K562 (cell line): ENCODE results near the gene PRDM15. TPM values are rescaled to one million over a fixed set of nuclear protein-coding genes. Genes with fewer than 3 reads are reported as not detected.

Experiments used
- BACH1 ChIP-seq: fragments of 200-800 bp; sonication (Bioruptor generic); IDR thresholded peaks from 2 replicates; pipeline ENCODE4 v1.6.1; 2016; ENCODE audit warnings: missing genetic modification characterization, missing compliant biosample characterization
- DDX20 ChIP-seq: fragments of 450-650 bp; IDR thresholded peaks from 2 replicates; pipeline ENCODE4 v1.6.1; 2016; ENCODE audit warnings: missing genetic modification characterization, low read depth, mild to moderate bottlenecking, missing compliant biosample characterization, moderate library complexity
- DLX4 ChIP-seq: fragments of 250-450 bp; sonication (Bioruptor Pico); IDR thresholded peaks from 2 replicates; pipeline ENCODE4 v1.6.1; 2021; ENCODE audit warnings: mild to moderate bottlenecking
- ETV5 ChIP-seq: sonication (generic); formaldehyde crosslinking; IDR thresholded peaks from 2 replicates; pipeline ENCODE4 v1.4.0; 2020; ENCODE audit warnings: low read depth, mild to moderate bottlenecking, missing genetic modification reagents
- GTF2E2 ChIP-seq: fragments of 200-800 bp; sonication (Bioruptor generic); IDR thresholded peaks from 2 replicates; pipeline ENCODE4 v1.6.1; 2016; ENCODE audit warnings: missing genetic modification characterization, missing compliant biosample characterization
- KLF6 ChIP-seq: fragments of 250-450 bp; sonication (Bioruptor Pico); IDR thresholded peaks from 2 replicates; pipeline ENCODE4 v1.4.0; 2020; ENCODE audit warnings: mild to moderate bottlenecking, moderate library complexity, borderline replicate concordance
- L3MBTL2 ChIP-seq: fragments of 450-650 bp; IDR thresholded peaks from 2 replicates; pipeline ENCODE4 v1.6.1; 2016; ENCODE audit warnings: mild to moderate bottlenecking, moderate library complexity
- MAFG ChIP-seq: fragments of 450-650 bp; conservative IDR thresholded peaks from 2 replicates; pipeline ENCODE4 v1.6.1; 2016; ENCODE audit warnings: missing genetic modification characterization, missing compliant biosample characterization
- MAFK ChIP-seq: IDR thresholded peaks from 2 replicates; pipeline ENCODE4 v1.6.1; 2011; ENCODE audit warnings: low read length, improper control_type of control experiment
- NR4A1 ChIP-seq, 2 experiments: fragments of 250-450 bp in 1 of 2; fragments of 450-650 bp in 1 of 2; sonication (Bioruptor Pico) in 1 of 2; IDR thresholded peaks; 2 replicates each; pipeline versions ENCODE4 v1.4.0 to v1.6.1; 2016 to 2020; ENCODE audit warnings: mild to moderate bottlenecking in 2 of 2, missing compliant biosample characterization in 1 of 2, missing genetic modification characterization in 1 of 2, moderate library complexity in 1 of 2
- POLR2AphosphoS5 ChIP-seq: IDR thresholded peaks from 2 replicates; pipeline ENCODE4 v1.6.1; 2011; ENCODE audit warnings: mild to moderate bottlenecking, low read depth, low read length, moderate library complexity; ENCODE audit not compliant: control insufficient read depth, insufficient read depth
- SMARCA4 ChIP-seq: fragments of 450-650 bp; IDR thresholded peaks from 2 replicates; pipeline ENCODE4 v1.6.1; 2016
- TRIM28 ChIP-seq: fragments of 450-650 bp; IDR thresholded peaks from 2 replicates; pipeline ENCODE4 v1.6.1; 2017
- ZC3H8 ChIP-seq: fragments of 450-650 bp; IDR thresholded peaks from 2 replicates; pipeline ENCODE4 v1.6.1; 2017
- polyA plus RNA-seq, 8 experiments: library from polyadenylated mRNA; depleted of rRNA in 4 of 8; stranded (reverse) in 5 of 8; unstranded in 3 of 8; fragments of >200 nt; fragmentation: Nextera tagmentation in 2 of 8; fragmentation: Illumina TruSeq in 1 of 8; extraction: Ambion mirVana in 2 of 8; extraction: Trizol in 1 of 8; gene quantifications; 2 replicates each; pipeline versions ENCODE4 v1.2.1 to v1.2.3, GENCODE V29; 2011 to 2014; ENCODE audit warnings: inconsistent platforms in 1 of 8, missing spikeins in 1 of 8
- total RNA-seq, 7 experiments: library from RNA; depleted of rRNA in 6 of 7; stranded (reverse); fragments of >200 nt in 6 of 7; fragmentation: Illumina TruSeq in 2 of 7; extraction: Trizol in 2 of 7; gene quantifications; 2 replicates each; pipeline versions ENCODE4 v1.2.1 to v1.2.3, GENCODE V29; 2011 to 2021; ENCODE audit warnings: low replicate concordance in 1 of 7
- TF ChIP-seq, protein P1 (sequence below): fragments of 450-650 bp; formaldehyde crosslinking; IDR thresholded peaks from 2 replicates; pipeline ENCODE4 v1.4.0; 2020; ENCODE audit warnings: mild to moderate bottlenecking
- TF ChIP-seq, protein P2 (sequence below): fragments of 250-450 bp; sonication (Bioruptor Pico); IDR thresholded peaks from 2 replicates; pipeline ENCODE4 v1.4.0; 2020
- TF ChIP-seq, protein P3 (sequence below): fragments of 250-450 bp; sonication (Bioruptor Pico); IDR thresholded peaks from 2 replicates; pipeline ENCODE4 v1.8.0; 2022; ENCODE audit warnings: inconsistent platforms

The PRDM15 gene
- total and polyA plus RNA-seq, 9 of the 15 experiments (the other 6 are each of a cell fraction or from before 2014, with no cell fraction given): 0.93 to 9.2 (median 6.2) TPM

DNA sequence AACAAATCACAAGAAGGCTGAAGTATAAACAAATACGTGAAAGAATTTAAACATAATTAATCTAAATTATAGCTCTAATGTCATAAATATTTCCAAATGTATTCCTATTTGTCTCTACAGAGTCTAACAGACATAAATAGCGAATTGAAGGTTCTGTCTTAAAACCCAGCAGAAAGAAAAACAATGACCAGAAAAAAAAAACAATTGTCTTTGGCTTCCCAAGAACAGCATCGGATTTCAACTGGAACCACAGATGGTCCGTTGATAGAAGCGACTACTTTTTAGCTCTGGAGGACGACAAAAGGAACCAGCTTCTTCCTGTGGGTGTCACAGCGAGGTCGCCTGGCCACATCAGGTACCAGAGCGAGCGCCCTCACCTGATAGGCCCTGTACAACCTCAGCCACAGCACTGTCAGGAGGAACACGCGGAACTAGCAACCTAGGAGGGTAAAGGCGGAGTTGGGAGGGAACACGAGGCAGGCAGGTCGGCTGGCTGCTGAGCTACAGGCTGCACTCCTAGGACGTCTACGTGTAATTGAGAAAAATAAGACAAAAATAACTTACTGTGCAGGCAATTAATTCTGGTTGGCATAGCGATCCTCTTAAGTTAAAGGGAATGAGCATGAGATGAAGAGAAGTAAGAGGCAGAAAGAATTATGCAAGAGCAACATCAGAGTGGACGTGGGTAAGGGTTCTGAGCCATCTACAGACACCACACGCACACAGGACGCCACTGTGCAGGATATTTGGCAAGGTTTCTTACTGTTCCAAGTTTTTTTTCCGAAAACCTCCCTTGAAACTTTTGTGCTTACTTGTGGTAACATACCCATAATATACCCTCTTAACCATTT is 16.7 kb upstream of the PRDM15 start (continued):
- TF ChIP-seq DDX20 (tag) (no peak), GTF2E2 (tag) (peak; percentile 73; the same call in 1 of the 2 replicates), ETV5 (no peak), SMARCA4 (no peak), BACH1 (tag) (no peak), NR4A1 (CRISPR knock-in tag; IDR thresholded peaks at IDR 0.05) (no peak), NR4A1 (tag; IDR thresholded peaks at IDR 0.05) (no peak), MAFG (no peak), KLF6 (CRISPR knock-in tag) (no peak), POLR2AphosphoS5 (no peak), ZC3H8 (no peak), TRIM28 (no peak), DLX4 (CRISPR knock-in tag) (no peak), MAFK (no peak), L3MBTL2 (peak; percentile 19; the same call in 1 of the 2 replicates)
- TF ChIP-seq, protein P1, sequence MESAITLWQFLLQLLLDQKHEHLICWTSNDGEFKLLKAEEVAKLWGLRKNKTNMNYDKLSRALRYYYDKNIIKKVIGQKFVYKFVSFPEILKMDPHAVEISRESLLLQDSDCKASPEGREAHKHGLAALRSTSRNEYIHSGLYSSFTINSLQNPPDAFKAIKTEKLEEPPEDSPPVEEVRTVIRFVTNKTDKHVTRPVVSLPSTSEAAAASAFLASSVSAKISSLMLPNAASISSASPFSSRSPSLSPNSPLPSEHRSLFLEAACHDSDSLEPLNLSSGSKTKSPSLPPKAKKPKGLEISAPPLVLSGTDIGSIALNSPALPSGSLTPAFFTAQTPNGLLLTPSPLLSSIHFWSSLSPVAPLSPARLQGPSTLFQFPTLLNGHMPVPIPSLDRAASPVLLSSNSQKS: no peak
- TF ChIP-seq, protein P2, sequence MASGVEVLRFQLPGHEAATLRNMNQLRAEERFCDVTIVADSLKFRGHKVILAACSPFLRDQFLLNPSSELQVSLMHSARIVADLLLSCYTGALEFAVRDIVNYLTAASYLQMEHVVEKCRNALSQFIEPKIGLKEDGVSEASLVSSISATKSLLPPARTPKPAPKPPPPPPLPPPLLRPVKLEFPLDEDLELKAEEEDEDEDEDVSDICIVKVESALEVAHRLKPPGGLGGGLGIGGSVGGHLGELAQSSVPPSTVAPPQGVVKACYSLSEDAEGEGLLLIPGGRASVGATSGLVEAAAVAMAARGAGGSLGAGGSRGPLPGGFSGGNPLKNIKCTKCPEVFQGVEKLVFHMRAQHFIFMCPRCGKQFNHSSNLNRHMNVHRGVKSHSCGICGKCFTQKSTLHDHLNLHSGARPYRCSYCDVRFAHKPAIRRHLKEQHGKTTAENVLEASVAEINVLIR: no peak
- TF ChIP-seq, protein P3, sequence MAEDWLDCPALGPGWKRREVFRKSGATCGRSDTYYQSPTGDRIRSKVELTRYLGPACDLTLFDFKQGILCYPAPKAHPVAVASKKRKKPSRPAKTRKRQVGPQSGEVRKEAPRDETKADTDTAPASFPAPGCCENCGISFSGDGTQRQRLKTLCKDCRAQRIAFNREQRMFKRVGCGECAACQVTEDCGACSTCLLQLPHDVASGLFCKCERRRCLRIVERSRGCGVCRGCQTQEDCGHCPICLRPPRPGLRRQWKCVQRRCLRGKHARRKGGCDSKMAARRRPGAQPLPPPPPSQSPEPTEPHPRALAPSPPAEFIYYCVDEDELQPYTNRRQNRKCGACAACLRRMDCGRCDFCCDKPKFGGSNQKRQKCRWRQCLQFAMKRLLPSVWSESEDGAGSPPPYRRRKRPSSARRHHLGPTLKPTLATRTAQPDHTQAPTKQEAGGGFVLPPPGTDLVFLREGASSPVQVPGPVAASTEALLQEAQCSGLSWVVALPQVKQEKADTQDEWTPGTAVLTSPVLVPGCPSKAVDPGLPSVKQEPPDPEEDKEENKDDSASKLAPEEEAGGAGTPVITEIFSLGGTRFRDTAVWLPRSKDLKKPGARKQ (CRISPR knock-in tag): no peak
